K562 (cell line): Measurements from ENCODE around the gene ST6GALNAC2. TPM values are rescaled to one million over a fixed set of nuclear protein-coding genes. Genes with fewer than 3 reads are reported as not detected.

Experiments used
- ARID1B ChIP-seq: fragments of 450-650 bp; IDR thresholded peaks from 2 replicates; pipeline ENCODE4 v1.6.1; 2016; ENCODE audit warnings: antibody characterized with exemption, mild to moderate bottlenecking, inconsistent platforms
- BRD4 ChIP-seq: fragments of 200-600 bp; sonication (generic); IDR thresholded peaks from 2 replicates; pipeline ENCODE4 v1.6.1; 2017; ENCODE audit warnings: inconsistent platforms
- CHD2 ChIP-seq: IDR thresholded peaks from 2 replicates; pipeline ENCODE4 v1.6.1; 2011; ENCODE audit warnings: low read depth, low read length
- CSDE1 ChIP-seq, 2 experiments: fragments of 450-650 bp; IDR thresholded peaks; 2 replicates each; pipeline ENCODE4 v1.6.1; 2016; ENCODE audit warnings: mild to moderate bottlenecking in 1 of 2
- FOXJ2 ChIP-seq: fragments of 200-800 bp; sonication (Bioruptor generic); IDR thresholded peaks from 2 replicates; pipeline ENCODE4 v1.6.1; 2016; ENCODE audit warnings: missing genetic modification characterization, missing compliant biosample characterization
- FOXK2 ChIP-seq, 2 experiments: fragments of 450-650 bp; IDR thresholded peaks in 1 of 2; conservative IDR thresholded peaks in 1 of 2; 2 replicates each; pipeline ENCODE4 v1.6.1; 2016; ENCODE audit warnings: low read depth in 2 of 2, mild to moderate bottlenecking in 1 of 2
- HDGF ChIP-seq: fragments of 450-650 bp; IDR thresholded peaks from 2 replicates; pipeline ENCODE4 v1.6.1; 2016
- ILK ChIP-seq: fragments of 450-650 bp; IDR thresholded peaks from 2 replicates; pipeline ENCODE4 v1.6.1; 2016; ENCODE audit warnings: missing genetic modification characterization, low read depth, mild to moderate bottlenecking, missing compliant biosample characterization, moderate library complexity, borderline replicate concordance
- KAT7 ChIP-seq: sonication (generic); formaldehyde crosslinking; IDR thresholded peaks from 2 replicates; pipeline ENCODE4 v1.8.0; 2022; ENCODE audit warnings: missing genetic modification reagents, mild to moderate bottlenecking, borderline replicate concordance
- MEIS2 ChIP-seq: fragments of 450-650 bp; IDR thresholded peaks from 2 replicates; pipeline ENCODE4 v1.6.1; 2014; ENCODE audit warnings: mild to moderate bottlenecking; ENCODE audit not compliant: partially characterized antibody
- MLLT1 ChIP-seq, 2 experiments: fragments of 450-650 bp; IDR thresholded peaks; 2 replicates each; pipeline ENCODE4 v1.6.1; 2016
- OTX1 ChIP-seq: fragments of 450-650 bp; formaldehyde crosslinking; IDR thresholded peaks from 2 replicates; pipeline ENCODE4 v1.4.0; 2022; ENCODE audit warnings: mild to moderate bottlenecking
- PHF20 ChIP-seq: fragments of 450-650 bp; IDR thresholded peaks from 2 replicates; pipeline ENCODE4 v1.6.1; 2018; ENCODE audit not compliant: partially characterized antibody
- SMARCA4 ChIP-seq: fragments of 450-650 bp; IDR thresholded peaks from 2 replicates; pipeline ENCODE4 v1.6.1; 2016
- SMARCA5 ChIP-seq: fragments of 450-650 bp; IDR thresholded peaks from 2 replicates; pipeline ENCODE4 v1.6.1; 2016
- SRSF9 ChIP-seq: fragments of 200-400 bp; formaldehyde crosslinking; IDR thresholded peaks from 2 replicates; pipeline ENCODE4 v1.6.1; 2017; ENCODE audit warnings: low read depth, low read length, borderline replicate concordance
- TAF15 ChIP-seq: fragments of 200-400 bp; formaldehyde crosslinking; IDR thresholded peaks from 2 replicates; pipeline ENCODE4 v1.6.1; 2017; ENCODE audit warnings: mild to moderate bottlenecking, low read depth, low read length, moderate library complexity
- TARDBP ChIP-seq: fragments of 450-650 bp; IDR thresholded peaks from 2 replicates; pipeline ENCODE4 v1.6.1; 2016
- ZNF384 ChIP-seq: IDR thresholded peaks from 2 replicates; pipeline ENCODE4 v1.6.1; 2012; ENCODE audit warnings: low read depth, low read length, improper control_type of control experiment
- ZNF644 ChIP-seq: fragments of 200-800 bp; sonication (Bioruptor generic); IDR thresholded peaks from 2 replicates; pipeline ENCODE4 v1.6.1; 2016; ENCODE audit warnings: low read depth, missing genetic modification characterization, missing compliant biosample characterization
- ZNF75A ChIP-seq: fragments of 450-650 bp; formaldehyde crosslinking; IDR thresholded peaks from 2 replicates; pipeline ENCODE4 v1.4.0; 2020; ENCODE audit warnings: mild to moderate bottlenecking
- polyA plus RNA-seq, 8 experiments: library from polyadenylated mRNA; depleted of rRNA in 4 of 8; stranded (reverse) in 5 of 8; unstranded in 3 of 8; fragments of >200 nt; fragmentation: Nextera tagmentation in 2 of 8; fragmentation: Illumina TruSeq in 1 of 8; extraction: Ambion mirVana in 2 of 8; extraction: Trizol in 1 of 8; gene quantifications; 2 replicates each; pipeline versions ENCODE4 v1.2.1 to v1.2.3, GENCODE V29; 2011 to 2014; ENCODE audit warnings: inconsistent platforms in 1 of 8, missing spikeins in 1 of 8
- total RNA-seq, 7 experiments: library from RNA; depleted of rRNA in 6 of 7; stranded (reverse); fragments of >200 nt in 6 of 7; fragmentation: Illumina TruSeq in 2 of 7; extraction: Trizol in 2 of 7; gene quantifications; 2 replicates each; pipeline versions ENCODE4 v1.2.1 to v1.2.3, GENCODE V29; 2011 to 2021; ENCODE audit warnings: low replicate concordance in 1 of 7
- TF ChIP-seq, protein P1 (sequence below): fragments of 450-650 bp; IDR thresholded peaks from 2 replicates; pipeline ENCODE4 v1.6.1; 2016
- TF ChIP-seq, protein P2 (sequence below): fragments of 250-450 bp; sonication (Bioruptor Pico); IDR thresholded peaks from 2 replicates; pipeline ENCODE4 v1.5.0; 2021
- TF ChIP-seq, protein P3 (sequence below): sonication (generic); formaldehyde crosslinking; IDR thresholded peaks from 2 replicates; pipeline ENCODE4 v1.8.1; 2023; ENCODE audit warnings: mild to moderate bottlenecking, missing genetic modification reagents, moderate library complexity

Gene ST6GALNAC2
- total and polyA plus RNA-seq, 9 of the 15 experiments (the other 6 are each of a cell fraction or from before 2014, with no cell fraction given): 0.18 TPM; not detected in 8

DNA sequence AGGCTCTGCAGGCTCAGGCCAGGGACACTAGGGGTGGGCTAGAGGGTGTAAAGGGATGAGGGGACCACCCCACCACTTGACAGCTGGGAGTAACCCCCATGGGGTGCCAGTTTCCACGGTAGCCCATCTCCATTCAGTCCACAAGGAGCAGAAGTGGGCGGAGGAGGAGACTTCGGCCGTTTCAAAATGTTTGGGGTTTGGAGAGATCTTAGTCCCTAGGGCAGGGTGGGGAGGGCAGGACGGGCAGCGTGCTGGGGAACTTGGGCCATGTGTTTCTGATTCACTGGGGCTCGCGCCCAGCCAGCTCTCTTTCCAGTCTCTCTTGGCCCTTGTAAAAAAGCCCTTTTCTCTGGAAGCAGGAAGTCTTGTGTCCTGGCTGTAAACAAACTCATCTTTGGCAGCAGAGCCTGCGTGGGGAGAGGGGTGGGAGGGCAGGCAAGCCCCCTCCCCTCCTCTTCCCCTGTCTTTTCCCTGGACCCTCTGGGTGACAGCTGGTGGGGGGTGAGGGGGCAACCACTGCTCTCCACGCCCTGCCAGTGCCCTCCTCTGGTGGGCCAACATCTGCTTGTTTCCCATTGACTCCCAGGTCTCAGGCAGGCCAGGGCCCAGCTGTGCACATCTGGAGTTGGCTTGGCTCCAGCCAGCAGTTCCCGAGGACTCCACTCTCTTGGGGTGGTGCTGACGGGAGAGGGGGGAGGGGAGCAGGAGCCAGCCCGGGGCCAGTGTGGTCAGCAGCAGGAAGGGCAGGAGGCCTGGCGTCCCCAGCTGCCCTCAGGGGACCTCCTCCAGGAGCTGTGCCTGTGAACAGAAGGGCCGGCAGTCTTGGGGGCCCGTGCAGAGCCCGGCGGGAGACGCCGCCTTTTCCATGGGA, 56.2 kb downstream of the ST6GALNAC2 start (continued):
- TF ChIP-seq, protein P1, sequence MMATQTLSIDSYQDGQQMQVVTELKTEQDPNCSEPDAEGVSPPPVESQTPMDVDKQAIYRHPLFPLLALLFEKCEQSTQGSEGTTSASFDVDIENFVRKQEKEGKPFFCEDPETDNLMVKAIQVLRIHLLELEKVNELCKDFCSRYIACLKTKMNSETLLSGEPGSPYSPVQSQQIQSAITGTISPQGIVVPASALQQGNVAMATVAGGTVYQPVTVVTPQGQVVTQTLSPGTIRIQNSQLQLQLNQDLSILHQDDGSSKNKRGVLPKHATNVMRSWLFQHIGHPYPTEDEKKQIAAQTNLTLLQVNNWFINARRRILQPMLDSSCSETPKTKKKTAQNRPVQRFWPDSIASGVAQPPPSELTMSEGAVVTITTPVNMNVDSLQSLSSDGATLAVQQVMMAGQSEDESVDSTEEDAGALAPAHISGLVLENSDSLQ: no peak
- TF ChIP-seq, protein P2, sequence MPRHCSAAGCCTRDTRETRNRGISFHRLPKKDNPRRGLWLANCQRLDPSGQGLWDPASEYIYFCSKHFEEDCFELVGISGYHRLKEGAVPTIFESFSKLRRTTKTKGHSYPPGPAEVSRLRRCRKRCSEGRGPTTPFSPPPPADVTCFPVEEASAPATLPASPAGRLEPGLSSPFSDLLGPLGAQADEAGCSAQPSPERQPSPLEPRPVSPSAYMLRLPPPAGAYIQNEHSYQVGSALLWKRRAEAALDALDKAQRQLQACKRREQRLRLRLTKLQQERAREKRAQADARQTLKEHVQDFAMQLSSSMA (CRISPR knock-in tag): no peak
- no peak for TF ChIP-seq ZNF75A (CRISPR knock-in tag)
- TF ChIP-seq KAT7 (CRISPR knock-in tag): no peak
- TF ChIP-seq PHF20: no peak
- TF ChIP-seq ZNF644 (tag): no peak
- peak; percentile 24; the same call in 1 of the 2 replicates for TF ChIP-seq BRD4
- TF ChIP-seq ILK (tag): no peak
- TF ChIP-seq CSDE1 (IDR thresholded peaks at IDR 0.05): no peak
- peak; percentile 40; the same call in 1 of the 2 replicates for TF ChIP-seq CHD2
- TF ChIP-seq SMARCA5: no peak
- no peak; the same call in 1 of the 2 replicates for TF ChIP-seq SMARCA4
- no peak for TF ChIP-seq OTX1 (CRISPR knock-in tag)
- peak in 1 of 2 experiments; percentile 28; a peak in 3 of 4 replicates for TF ChIP-seq FOXK2 (conservative IDR thresholded peaks at IDR 0.05 in 1 of 2, IDR thresholded peaks at IDR 0.05 in 1 of 2; ENCODE audit: low read depth in 2 of 2)
- no peak for TF ChIP-seq TARDBP
- no peak for TF ChIP-seq FOXJ2 (tag)
- no peak for TF ChIP-seq TAF15
- TF ChIP-seq MLLT1 (IDR thresholded peaks at IDR 0.05): no peak; a peak in 1 of 4 replicates
- TF ChIP-seq HDGF: no peak; the same call in 1 of the 2 replicates
- no peak for TF ChIP-seq ZNF384
- 0 out of 2 replicates have a peak, but pooled peaks have one; percentile 15 for TF ChIP-seq ARID1B
- TF ChIP-seq, protein P3, sequence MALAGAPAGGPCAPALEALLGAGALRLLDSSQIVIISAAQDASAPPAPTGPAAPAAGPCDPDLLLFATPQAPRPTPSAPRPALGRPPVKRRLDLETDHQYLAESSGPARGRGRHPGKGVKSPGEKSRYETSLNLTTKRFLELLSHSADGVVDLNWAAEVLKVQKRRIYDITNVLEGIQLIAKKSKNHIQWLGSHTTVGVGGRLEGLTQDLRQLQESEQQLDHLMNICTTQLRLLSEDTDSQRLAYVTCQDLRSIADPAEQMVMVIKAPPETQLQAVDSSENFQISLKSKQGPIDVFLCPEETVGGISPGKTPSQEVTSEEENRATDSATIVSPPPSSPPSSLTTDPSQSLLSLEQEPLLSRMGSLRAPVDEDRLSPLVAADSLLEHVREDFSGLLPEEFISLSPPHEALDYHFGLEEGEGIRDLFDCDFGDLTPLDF (CRISPR knock-in tag): no peak
- no peak for TF ChIP-seq MEIS2
- no peak for TF ChIP-seq SRSF9
